Adipocyte (in vitro differentiated cells): ENCODE measurements around the gene EIF4E.
"Not testable (repeated sequence)": the region's sequence is repeated elsewhere in the genome, so short reads cannot be mapped to it uniquely, and the experiment has no call there.

ENCODE experiments used
- DNase-seq: peaks from one replicate; pipeline ENCODE4 v3.0.0-alpha.2; 2015; ENCODE audit warnings: low read depth
- H3K27me3 ChIP-seq: replicated peaks from 2 replicates; pipeline ENCODE4 v1.7.0; 2013; ENCODE audit warnings: mild to moderate bottlenecking, low read length, moderate library complexity; ENCODE audit not compliant: control insufficient read depth, insufficient read depth
- H3K36me3 ChIP-seq: 2 replicates; pipeline ENCODE4 v1.7.0; 2013; ENCODE audit warnings: low read length, mild to moderate bottlenecking, moderate library complexity; ENCODE audit not compliant: control insufficient read depth, insufficient read depth, severe bottlenecking
- H3K4me1 ChIP-seq: 2 replicates; pipeline ENCODE4 v1.7.0; 2013; ENCODE audit warnings: mild to moderate bottlenecking, low read length, moderate library complexity; ENCODE audit not compliant: control insufficient read depth, insufficient read depth
- H3K4me3 ChIP-seq: 2 replicates; pipeline ENCODE4 v1.7.0; 2013; ENCODE audit warnings: mild to moderate bottlenecking, low read length, moderate library complexity
- H3K9ac ChIP-seq: 2 replicates; pipeline ENCODE4 v1.7.0; 2013; ENCODE audit warnings: mild to moderate bottlenecking, low read length, moderate library complexity
- H3K9me3 ChIP-seq: 2 replicates; pipeline ENCODE4 v1.7.0; 2013; ENCODE audit warnings: mild to moderate bottlenecking, low read length, moderate library complexity; ENCODE audit not compliant: control insufficient read depth

EIF4E gene

GRCh38 chr4:98930311-98930865 is 1.5 kb upstream of the EIF4E start:
- no peak for DNase-seq
- H3K4me3 ChIP-seq: peak overlapping the region; percentile 96
- H3K36me3 ChIP-seq: peaks cover 7% of the 10 kb centered on the region
- H3K9me3 ChIP-seq: no peaks in the 10 kb centered on the region
- H3K27me3 ChIP-seq: no peaks in the 10 kb centered on the region
- H3K4me1 ChIP-seq: peaks cover 21% of the 10 kb centered on the region
- H3K9ac ChIP-seq: peak overlapping the region; percentile 97

- DNase-seq: peak; percentile 93
- Histone ChIP-seq H3K36me3 (peaks cover 8% of the 10 kb centered on the region), H3K4me1 (peaks cover 21% of the 10 kb centered on the region), H3K9me3 (no peaks in the 10 kb centered on the region), H3K4me3 (peak overlapping the region; percentile 96), H3K9ac (peak overlapping the region; percentile 97), H3K27me3 (no peaks in the 10 kb centered on the region)
Observed at GRCh38 chr4:98929341-98930267, 671 bp upstream of the EIF4E start.

GRCh38 chr4:98928131-98928504 is 815 bp downstream of the EIF4E start:
- peak overlapping the region; percentile 97 for H3K9ac ChIP-seq
- no peaks in the 10 kb centered on the region for H3K27me3 ChIP-seq
- H3K4me3 ChIP-seq: peak overlapping the region; percentile 96
- H3K36me3 ChIP-seq: peaks cover 8% of the 10 kb centered on the region
- H3K4me1 ChIP-seq: peaks cover 21% of the 10 kb centered on the region
- H3K9me3 ChIP-seq: no peaks in the 10 kb centered on the region
- DNase-seq: peak; percentile 91

GRCh38 chr4:98926257-98926656 is 2.7 kb downstream of the EIF4E start:
- not testable (repeated sequence) for H3K9ac ChIP-seq, H3K27me3 ChIP-seq, H3K9me3 ChIP-seq, DNase-seq, H3K4me3 ChIP-seq
- Histone ChIP-seq H3K4me1 (peaks cover 21% of the 10 kb centered on the region), H3K36me3 (peaks cover 12% of the 10 kb centered on the region)

- H3K9me3 ChIP-seq: no peaks in the 10 kb centered on the region
- no peak overlapping the region for H3K4me3 ChIP-seq
- no peak for DNase-seq
- H3K4me1 ChIP-seq: peaks cover 3% of the 10 kb centered on the region
- no peak overlapping the region for H3K9ac ChIP-seq
- peaks cover 12% of the 10 kb centered on the region for H3K36me3 ChIP-seq
- no peaks in the 10 kb centered on the region for H3K27me3 ChIP-seq
Observed at GRCh38 chr4:98921292-98921691, 7.6 kb downstream of the EIF4E start.

- Histone ChIP-seq H3K36me3 (peaks cover 5% of the 10 kb centered on the region), H3K27me3 (no peaks in the 10 kb centered on the region), H3K9me3 (no peaks in the 10 kb centered on the region), H3K4me3 (no peak overlapping the region), H3K9ac (no peak overlapping the region), H3K4me1 (peaks cover 3% of the 10 kb centered on the region)
- DNase-seq: peak; percentile 48
Observed at GRCh38 chr4:98919996-98920395, 8.9 kb downstream of the EIF4E start.

GRCh38 chr4:98910728-98911127 is 18.2 kb downstream of the EIF4E start:
- not testable (repeated sequence) for DNase-seq, H3K27me3 ChIP-seq, H3K9ac ChIP-seq, H3K9me3 ChIP-seq, H3K36me3 ChIP-seq, H3K4me3 ChIP-seq
- H3K4me1 ChIP-seq: peaks cover 14% of the 10 kb centered on the region

GRCh38 chr4:98909646-98910401 is 19.1 kb downstream of the EIF4E start:
- no peaks in the 10 kb centered on the region for H3K36me3 ChIP-seq
- H3K4me1 ChIP-seq: peaks cover 14% of the 10 kb centered on the region
- peak; percentile 48 for DNase-seq
- no peaks in the 10 kb centered on the region for H3K9me3 ChIP-seq
- H3K4me3 ChIP-seq: no peak overlapping the region
- no peak overlapping the region for H3K9ac ChIP-seq
- H3K27me3 ChIP-seq: no peaks in the 10 kb centered on the region

- Histone ChIP-seq H3K27me3 (no peaks in the 10 kb centered on the region), H3K4me1 (peaks cover 14% of the 10 kb centered on the region), H3K4me3 (no peak overlapping the region), H3K9ac (no peak overlapping the region), H3K9me3 (no peaks in the 10 kb centered on the region), H3K36me3 (no peaks in the 10 kb centered on the region)
- no peak for DNase-seq
Observed at GRCh38 chr4:98908703-98909262, 20.1 kb downstream of the EIF4E start.

GRCh38 chr4:98908182-98908581 is 20.8 kb downstream of the EIF4E start:
- Histone ChIP-seq H3K4me3 (no peak overlapping the region), H3K36me3 (no peaks in the 10 kb centered on the region), H3K4me1 (peaks cover 14% of the 10 kb centered on the region), H3K9me3 (no peaks in the 10 kb centered on the region), H3K27me3 (no peaks in the 10 kb centered on the region), H3K9ac (no peak overlapping the region)
- no peak for DNase-seq

- no peaks in the 10 kb centered on the region for H3K9me3 ChIP-seq
- peaks cover 14% of the 10 kb centered on the region for H3K4me1 ChIP-seq
- H3K27me3 ChIP-seq: no peaks in the 10 kb centered on the region
- no peak overlapping the region for H3K4me3 ChIP-seq
- peak; percentile 48 for DNase-seq
- H3K9ac ChIP-seq: no peak overlapping the region
- peaks cover 8% of the 10 kb centered on the region for H3K36me3 ChIP-seq
Observed at GRCh38 chr4:98905839-98906238, 23.1 kb downstream of the EIF4E start.
